HTR-8/SVneo (cell line): ENCODE results near the gene OPN3.
A peak's percentile ranks its signal among the peaks of the same experiment; 100 is the strongest.

Source experiments
- DNase-seq: peaks from one replicate; pipeline ENCODE4 v3.0.0; 2011; ENCODE audit warnings: low spot score, mixed read lengths; ENCODE audit not compliant: insufficient read length
- FAIRE-seq: peaks from 2 replicates; lab custom pipeline; 2011; peaks lifted over from hg19 to GRCh38; lab: Jason Lieb, UNC

OPN3 gene

GRCh38 chr1:241627453-241628259 is 12.5 kb downstream of the OPN3 start:
- FAIRE-seq (no peak), DNase-seq (peak; percentile 37)

GRCh38 chr1:241624935-241625334 is 15.2 kb downstream of the OPN3 start:
- FAIRE-seq (no peak), DNase-seq (no peak)

- DNase-seq = no peak
- FAIRE-seq = no peak
These were observed 17.5 kb downstream of the OPN3 start for GRCh38 chr1:241622669-241623068.

- FAIRE-seq (no peak), DNase-seq (no peak)
These were observed 22.7 kb downstream of the OPN3 start for GRCh38 chr1:241617426-241617825.

- FAIRE-seq = no peak
- no peak for DNase-seq
These were observed 24.9 kb downstream of the OPN3 start for GRCh38 chr1:241615043-241615974.

- FAIRE-seq = no peak
- DNase-seq = no peak
These were observed 25.6 kb downstream of the OPN3 start for GRCh38 chr1:241614572-241614971.

GRCh38 chr1:241614144-241614543 is 26.0 kb downstream of the OPN3 start:
- DNase-seq = no peak
- FAIRE-seq = no peak

- DNase-seq (peak; percentile 39), FAIRE-seq (peak; percentile 23)
These were observed 27.4 kb downstream of the OPN3 start for GRCh38 chr1:241612533-241613477.

GRCh38 chr1:241611736-241612135 is 28.4 kb downstream of the OPN3 start:
- no peak for DNase-seq
- FAIRE-seq = no peak

GRCh38 chr1:241611063-241611462 is 29.1 kb downstream of the OPN3 start:
- DNase-seq = peak; percentile 40
- no peak for FAIRE-seq

- DNase-seq (no peak), FAIRE-seq (no peak)
These were observed 29.9 kb downstream of the OPN3 start for GRCh38 chr1:241610056-241610815.

- FAIRE-seq = no peak
- DNase-seq = no peak
These were observed 31.7 kb downstream of the OPN3 start for GRCh38 chr1:241608379-241609033.

GRCh38 chr1:241607497-241607896 is 32.7 kb downstream of the OPN3 start:
- DNase-seq (no peak), FAIRE-seq (no peak)

- FAIRE-seq = no peak
These were observed 33.6 kb downstream of the OPN3 start for GRCh38 chr1:241606544-241606943.

GRCh38 chr1:241605146-241605805 is 34.9 kb downstream of the OPN3 start:
- DNase-seq = peak; percentile 20

More at GRCh38 chr1:241606544-241606943, 33.6 kb downstream of the OPN3 start:
- DNase-seq = peak; percentile 27

GRCh38 chr1:241603731-241604245 is 36.4 kb downstream of the OPN3 start:
- FAIRE-seq (no peak), DNase-seq (no peak)

More at GRCh38 chr1:241605146-241605805, 34.9 kb downstream of the OPN3 start:
- FAIRE-seq = peak; percentile 23

- FAIRE-seq (no peak), DNase-seq (no peak)
These were observed 39.7 kb downstream of the OPN3 start for GRCh38 chr1:241600496-241600901.

- no peak for FAIRE-seq
- DNase-seq = no peak
These were observed 41.9 kb downstream of the OPN3 start for GRCh38 chr1:241598249-241598648.
